A549 (cell line): ENCODE data around the gene PMAIP1.

ENCODE experiments used
- CHD2 ChIP-seq: fragments of 150-350 bp; IDR thresholded peaks from 2 replicates; pipeline ENCODE4 v1.6.1; 2014; ENCODE audit warnings: low read length; ENCODE audit not compliant: partially characterized antibody
- EP300 ChIP-seq, 2 experiments: fragments of >200 bp; sonication (Bioruptor Twin); formaldehyde crosslinking; IDR thresholded peaks; 2 replicates in 1 of 2; 3 replicates in 1 of 2; pipeline ENCODE4 v1.6.1; 2016 to 2017
- ESRRA ChIP-seq: fragments of 150-350 bp; IDR thresholded peaks from 2 replicates; pipeline ENCODE4 v1.6.1; 2014; ENCODE audit warnings: mild to moderate bottlenecking, low read length, borderline replicate concordance
- HOXA7 ChIP-seq: fragments of 250-450 bp; sonication (Bioruptor Pico); IDR thresholded peaks from 2 replicates; pipeline ENCODE4 v1.5.0; 2020; ENCODE audit warnings: mild to moderate bottlenecking, moderate library complexity
- POLR2A ChIP-seq: IDR thresholded peaks from 2 replicates; pipeline ENCODE4 v1.6.1; 2012; ENCODE audit warnings: mild to moderate bottlenecking, low read length
- RFX5 ChIP-seq: fragments of 450-650 bp; IDR thresholded peaks from 2 replicates; pipeline ENCODE4 v1.7.1; 2014; ENCODE audit warnings: antibody characterized with exemption, mild to moderate bottlenecking, moderate library complexity
- TF ChIP-seq, protein P1 (sequence below): fragments of >200 bp; sonication (Bioruptor Twin); formaldehyde crosslinking; IDR thresholded peaks from 3 replicates; pipeline ENCODE4 v1.5.1; 2016
- TF ChIP-seq, protein P2 (sequence below): IDR thresholded peaks from 2 replicates; pipeline ENCODE4 v1.6.1; 2012
- TF ChIP-seq, protein P3 (sequence below): IDR thresholded peaks from 2 replicates; pipeline ENCODE4 v1.6.1; 2012

GRCh38 chr18:59902131-59902992 is 2.6 kb downstream of the PMAIP1 start:
- TF ChIP-seq, protein P1, sequence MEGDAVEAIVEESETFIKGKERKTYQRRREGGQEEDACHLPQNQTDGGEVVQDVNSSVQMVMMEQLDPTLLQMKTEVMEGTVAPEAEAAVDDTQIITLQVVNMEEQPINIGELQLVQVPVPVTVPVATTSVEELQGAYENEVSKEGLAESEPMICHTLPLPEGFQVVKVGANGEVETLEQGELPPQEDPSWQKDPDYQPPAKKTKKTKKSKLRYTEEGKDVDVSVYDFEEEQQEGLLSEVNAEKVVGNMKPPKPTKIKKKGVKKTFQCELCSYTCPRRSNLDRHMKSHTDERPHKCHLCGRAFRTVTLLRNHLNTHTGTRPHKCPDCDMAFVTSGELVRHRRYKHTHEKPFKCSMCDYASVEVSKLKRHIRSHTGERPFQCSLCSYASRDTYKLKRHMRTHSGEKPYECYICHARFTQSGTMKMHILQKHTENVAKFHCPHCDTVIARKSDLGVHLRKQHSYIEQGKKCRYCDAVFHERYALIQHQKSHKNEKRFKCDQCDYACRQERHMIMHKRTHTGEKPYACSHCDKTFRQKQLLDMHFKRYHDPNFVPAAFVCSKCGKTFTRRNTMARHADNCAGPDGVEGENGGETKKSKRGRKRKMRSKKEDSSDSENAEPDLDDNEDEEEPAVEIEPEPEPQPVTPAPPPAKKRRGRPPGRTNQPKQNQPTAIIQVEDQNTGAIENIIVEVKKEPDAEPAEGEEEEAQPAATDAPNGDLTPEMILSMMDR: no peak
- TF ChIP-seq CHD2: no peak
- TF ChIP-seq HOXA7 (CRISPR knock-in tag): no peak
- no peak for TF ChIP-seq EP300 (IDR thresholded peaks at IDR 0.05)
- no peak for TF ChIP-seq POLR2A
- TF ChIP-seq RFX5: no peak
- TF ChIP-seq, protein P2, sequence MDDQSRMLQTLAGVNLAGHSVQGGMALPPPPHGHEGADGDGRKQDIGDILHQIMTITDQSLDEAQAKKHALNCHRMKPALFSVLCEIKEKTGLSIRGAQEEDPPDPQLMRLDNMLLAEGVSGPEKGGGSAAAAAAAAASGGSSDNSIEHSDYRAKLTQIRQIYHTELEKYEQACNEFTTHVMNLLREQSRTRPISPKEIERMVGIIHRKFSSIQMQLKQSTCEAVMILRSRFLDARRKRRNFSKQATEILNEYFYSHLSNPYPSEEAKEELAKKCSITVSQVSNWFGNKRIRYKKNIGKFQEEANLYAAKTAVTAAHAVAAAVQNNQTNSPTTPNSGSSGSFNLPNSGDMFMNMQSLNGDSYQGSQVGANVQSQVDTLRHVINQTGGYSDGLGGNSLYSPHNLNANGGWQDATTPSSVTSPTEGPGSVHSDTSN: no peak
- TF ChIP-seq ESRRA: no peak
- TF ChIP-seq, protein P3, sequence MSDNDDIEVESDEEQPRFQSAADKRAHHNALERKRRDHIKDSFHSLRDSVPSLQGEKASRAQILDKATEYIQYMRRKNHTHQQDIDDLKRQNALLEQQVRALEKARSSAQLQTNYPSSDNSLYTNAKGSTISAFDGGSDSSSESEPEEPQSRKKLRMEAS: no peak
